Muscle of arm (tissue), 12 donors: ENCODE measurements around the gene GTF2F2. TPM values are rescaled to one million over a fixed set of nuclear protein-coding genes. Genes with fewer than 3 reads are reported as not detected.

Experiments
- DNase-seq: peaks from one replicate; pipeline ENCODE4 v3.0.0-alpha.2; 2013
- polyA plus RNA-seq, 12 donors: library from polyadenylated mRNA; unstranded; fragments of 120-200 nt; gene quantifications; one replicate each; pipeline ENCODE4 v1.2.1, GENCODE V29; 2013; ENCODE audit not compliant: insufficient read length in 12 of 12

The GTF2F2 gene
- polyA plus RNA-seq, 12 donors: 8.9 to 22.8 (median 19.7) TPM; not detected in 1

GRCh38 chr13:45332036-45332830 lies 211.9 kb downstream of the GTF2F2 start:
- DNase-seq: no peak

DNA sequence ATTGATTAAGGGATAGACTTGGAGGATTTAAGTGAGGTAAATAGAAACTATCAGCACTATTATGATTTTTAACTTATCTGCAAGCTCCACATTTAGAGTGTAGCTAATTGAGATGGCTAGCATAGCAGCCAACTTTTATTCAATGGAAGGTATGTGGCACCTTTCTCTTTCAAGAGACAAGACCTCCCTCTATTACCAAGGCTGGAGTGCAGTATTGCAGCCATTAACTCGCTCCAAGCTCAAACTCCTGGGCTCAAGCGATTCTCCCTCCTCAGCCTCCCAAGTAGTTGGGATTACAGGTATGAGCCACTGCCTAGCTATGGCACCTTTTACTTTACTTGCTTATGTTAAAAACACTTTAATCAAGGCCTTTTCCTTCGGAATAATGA lies 212.5 kb downstream of the GTF2F2 start:
- no peak for DNase-seq

DNA sequence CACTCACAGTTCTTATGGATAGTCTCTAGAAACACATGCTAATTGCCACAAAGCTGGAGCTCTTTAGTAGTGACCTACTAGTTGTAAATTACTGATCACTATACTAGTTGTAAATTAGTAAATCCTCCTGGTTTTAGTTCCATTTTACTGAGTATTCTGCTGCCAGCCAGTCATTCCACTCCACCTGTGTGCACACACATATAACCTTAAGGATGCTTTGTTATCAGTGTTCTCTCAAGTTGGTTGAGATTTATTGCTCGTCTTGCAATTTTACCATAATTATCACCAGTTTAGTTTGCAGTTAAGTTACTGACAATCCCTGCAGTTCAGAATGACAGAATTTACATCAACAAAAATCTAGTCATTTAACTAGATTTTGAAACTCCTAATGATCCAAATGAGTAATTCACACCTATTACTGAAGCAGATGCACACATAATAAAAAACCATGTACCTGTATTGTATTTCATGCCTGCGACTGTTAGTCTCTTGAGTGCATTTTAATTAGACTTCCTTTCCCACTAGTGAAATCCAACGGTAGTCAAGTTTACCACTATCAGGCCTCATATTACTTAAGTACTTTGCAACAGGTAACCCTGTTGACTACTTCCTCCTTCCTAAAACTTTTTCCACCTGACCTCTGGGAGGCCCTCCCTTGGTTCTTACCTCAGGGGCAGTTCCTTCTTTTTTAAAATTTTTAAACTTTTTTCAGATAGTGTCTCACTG lies 213.1 kb downstream of the GTF2F2 start:
- DNase-seq: no peak

Other genes with a start within 250 kb of the GTF2F2 start
- gene NUFIP1, start 131.0 kb upstream of the GTF2F2 start, polyA plus RNA-seq: 10 to 100 TPM in 1 of 12 donors, 1 to 10 TPM in 10, not detected in 1; 8.1 to 10.8 (median 9.0) TPM
- gene GPALPP1, start 131.0 kb upstream of the GTF2F2 start, polyA plus RNA-seq: 10 to 100 TPM in 11 of 12 donors, not detected in 1; 24.0 to 45.9 (median 31.7) TPM
- under 1 TPM in 7 of 12 donors, not detected in 5; 0.07 to 0.26 (median 0.16) TPM for gene KCTD4, start 80.5 kb downstream of the GTF2F2 start, polyA plus RNA-seq
- gene TPT1, start 220.7 kb downstream of the GTF2F2 start, polyA plus RNA-seq: over 10,000 TPM in 1 of 12 donors, 1,000 to 10,000 TPM in 10, 100 to 1,000 TPM in 1; 939 to 10,110 (median 8,602) TPM